H1 (cell line): ENCODE data around the gene PRMT2. TPM values are rescaled to one million over a fixed set of nuclear protein-coding genes. Genes with fewer than 3 reads are reported as not detected.

ENCODE experiments used
- CTCF ChIA-PET: fragments of 300-600 bp; sonication (Branson Sonifier 250); formaldehyde crosslinking; loops from one replicate; lab custom pipeline; 2021; ENCODE audit not compliant: partially characterized antibody; lab: Charles Lee
- POLR2A ChIA-PET: fragments of 300-600 bp; sonication (Branson Sonifier 250); formaldehyde crosslinking; loops from one replicate; lab custom pipeline; 2021; ENCODE audit warnings: inconsistent platforms; ENCODE audit not compliant: partially characterized antibody; lab: Charles Lee
- DNase-seq, 2 experiments: peaks; one replicate each; pipeline versions ENCODE4 v3.0.0 to v3.0.0-alpha.2; 2010 to 2022; ENCODE audit warnings: low spot score in 2 of 2, low read depth in 1 of 2, mixed read lengths in 1 of 2
- FAIRE-seq: peaks from 2 replicates; lab custom pipeline; 2011; peaks lifted over from hg19 to GRCh38; lab: Jason Lieb, UNC
- H2AFZ ChIP-seq: 2 replicates; pipeline ENCODE4 v1.8.1; 2012; ENCODE audit warnings: low read length, inconsistent platforms
- H2AK5ac ChIP-seq: 2 replicates; pipeline ENCODE4 v1.6.1; 2013; ENCODE audit warnings: low read depth, low read length
- H2BK120ac ChIP-seq: replicated peaks from 2 replicates; pipeline ENCODE3; 2013; ENCODE audit warnings: low read depth, low read length, inconsistent platforms
- H2BK12ac ChIP-seq: 2 replicates; pipeline ENCODE4 v1.6.1; 2013; ENCODE audit warnings: low read depth, low read length
- H2BK15ac ChIP-seq: 2 replicates; pipeline ENCODE4 v1.6.1; 2013; ENCODE audit warnings: low read length
- H2BK20ac ChIP-seq: 2 replicates; pipeline ENCODE4 v1.6.1; 2013; ENCODE audit warnings: low read length
- H2BK5ac ChIP-seq: 2 replicates; pipeline ENCODE4 v1.6.1; 2013; ENCODE audit warnings: low read depth, low read length
- H3K14ac ChIP-seq: 2 replicates; pipeline ENCODE4 v1.6.1; 2013; ENCODE audit warnings: inconsistent platforms; ENCODE audit not compliant: insufficient read length
- H3K18ac ChIP-seq: 2 replicates; pipeline ENCODE4 v1.6.1; 2013; ENCODE audit warnings: low read length; ENCODE audit errors: extremely low read depth
- H3K23ac ChIP-seq: 2 replicates; pipeline ENCODE4 v1.6.1; 2013; ENCODE audit warnings: inconsistent platforms; ENCODE audit not compliant: insufficient read length
- H3K23me2 ChIP-seq: 2 replicates; pipeline ENCODE4 v1.6.1; 2013; ENCODE audit warnings: low read depth, low read length
- H3K27ac ChIP-seq: 2 replicates; pipeline ENCODE4 v1.6.1; 2011; ENCODE audit warnings: low read depth, low read length, inconsistent platforms
- H3K27me3 ChIP-seq, 4 experiments: replicated peaks in 1 of 4; 1 replicate in 1 of 4; 2 replicates in 3 of 4; pipeline versions ENCODE4 v1.6.1 to v1.8.1; 2011 to 2013; ENCODE audit warnings: low read length in 3 of 4, mild to moderate bottlenecking in 3 of 4, inconsistent platforms in 2 of 4, mixed read lengths in 2 of 4, moderate library complexity in 1 of 4; ENCODE audit not compliant: control insufficient read depth in 3 of 4, insufficient read depth in 3 of 4; ENCODE audit errors: extremely low read depth in 1 of 4
- H3K36me3 ChIP-seq, 4 experiments: 2 replicates each; pipeline versions ENCODE4 v1.6.1 to v1.8.1; 2011 to 2013; ENCODE audit warnings: mild to moderate bottlenecking in 4 of 4, low read length in 3 of 4, moderate library complexity in 2 of 4, control low read depth in 1 of 4, inconsistent platforms in 1 of 4; ENCODE audit not compliant: insufficient read depth in 4 of 4, control insufficient read depth in 2 of 4
- H3K4ac ChIP-seq: replicated peaks from 2 replicates; pipeline ENCODE3; 2013; ENCODE audit warnings: low read length, low read depth, mixed read lengths, inconsistent platforms; ENCODE audit not compliant: insufficient read length
- H3K4me1 ChIP-seq, 4 experiments: replicated peaks in 1 of 4; 1 replicate in 1 of 4; 2 replicates in 3 of 4; pipeline versions ENCODE4 v1.6.1 to v1.8.1; 2011 to 2013; ENCODE audit warnings: low read length in 3 of 4, inconsistent platforms in 2 of 4, mixed read lengths in 1 of 4; ENCODE audit not compliant: insufficient read depth in 4 of 4, control insufficient read depth in 3 of 4
- H3K4me2 ChIP-seq, 2 experiments: 2 replicates each; pipeline versions ENCODE4 v1.6.1 to v1.8.1; 2011 to 2013; ENCODE audit warnings: low read depth in 2 of 2, low read length in 2 of 2, control low read depth in 1 of 2, inconsistent platforms in 1 of 2, mild to moderate bottlenecking in 1 of 2; ENCODE audit not compliant: insufficient read depth in 1 of 2
- H3K4me3 ChIP-seq, 4 experiments: fragments of 200-600, 300-600 bp in 1 of 4; sonication (generic), shearing (Covaris generic), sonication (Bioruptor Twin) in 1 of 4; 2 replicates each; pipeline versions ENCODE4 v1.5.1 to v1.8.1; 2011 to 2016; ENCODE audit warnings: low read length in 4 of 4, low read depth in 3 of 4, control low read depth in 2 of 4, inconsistent platforms in 2 of 4, mild to moderate bottlenecking in 2 of 4, mixed read lengths in 1 of 4, moderate library complexity in 1 of 4; ENCODE audit not compliant: insufficient read depth in 2 of 4; ENCODE audit errors: extremely low read depth in 1 of 4
- H3K56ac ChIP-seq: replicated peaks from 2 replicates; pipeline ENCODE3; 2013; ENCODE audit warnings: low read depth, mild to moderate bottlenecking, mixed read lengths, low read length, inconsistent platforms; ENCODE audit not compliant: insufficient read length
- H3K79me1 ChIP-seq: 2 replicates; pipeline ENCODE4 v1.6.1; 2013; ENCODE audit warnings: low read depth, low read length, control low read depth
- H3K79me2 ChIP-seq, 2 experiments: 2 replicates each; pipeline versions ENCODE4 v1.6.1 to v1.8.1; 2012 to 2013; ENCODE audit warnings: low read length in 2 of 2, mild to moderate bottlenecking in 2 of 2, inconsistent platforms in 1 of 2; ENCODE audit not compliant: insufficient read depth in 2 of 2, control insufficient read depth in 1 of 2
- H3K9ac ChIP-seq, 4 experiments: replicated peaks in 1 of 4; 1 replicate in 1 of 4; 2 replicates in 3 of 4; pipeline versions ENCODE4 v1.6.1 to v1.8.1; 2011 to 2013; ENCODE audit warnings: low read depth in 3 of 4, low read length in 3 of 4, control low read depth in 2 of 4, mild to moderate bottlenecking in 2 of 4, moderate library complexity in 2 of 4, inconsistent platforms in 1 of 4; ENCODE audit errors: extremely low read depth in 1 of 4
- H3K9me3 ChIP-seq, 2 experiments: 2 replicates each; pipeline versions ENCODE4 v1.6.1 to v1.8.1; 2012 to 2013; ENCODE audit warnings: mild to moderate bottlenecking in 2 of 2, moderate library complexity in 2 of 2, control low read depth in 1 of 2, inconsistent platforms in 1 of 2, low read depth in 1 of 2, low read length in 1 of 2, mixed read lengths in 1 of 2; ENCODE audit not compliant: insufficient read depth in 2 of 2
- H4K20me1 ChIP-seq, 2 experiments: replicated peaks in 1 of 2; 2 replicates each; pipeline versions ENCODE3 to v1.8.1; 2011 to 2013; ENCODE audit warnings: inconsistent platforms in 2 of 2, low read length in 2 of 2, mild to moderate bottlenecking in 1 of 2; ENCODE audit not compliant: insufficient read depth in 2 of 2, control insufficient read depth in 1 of 2
- H4K5ac ChIP-seq: 2 replicates; pipeline ENCODE4 v1.6.1; 2013; ENCODE audit warnings: low read length, low read depth, mixed read lengths, inconsistent platforms; ENCODE audit not compliant: insufficient read length
- H4K8ac ChIP-seq: 2 replicates; pipeline ENCODE4 v1.8.0; 2013; ENCODE audit warnings: mild to moderate bottlenecking, moderate library complexity, low read length, inconsistent platforms; ENCODE audit not compliant: insufficient read depth; ENCODE audit errors: extremely low read depth
- H4K91ac ChIP-seq: replicated peaks from 2 replicates; pipeline ENCODE3; 2013; ENCODE audit warnings: low read length, mixed read lengths, inconsistent platforms; ENCODE audit not compliant: insufficient read length
- ASH2L ChIP-seq: fragments of 200-600, 300-600 bp; sonication (generic); IDR thresholded peaks from one replicate; pipeline ENCODE4 v1.7.1; 2017; ENCODE audit warnings: low read length
- CHD1 ChIP-seq: IDR thresholded peaks from 2 replicates; pipeline ENCODE4 v1.6.1; 2012; ENCODE audit warnings: low read depth, low read length, improper control_type of control experiment
- CTBP2 ChIP-seq: IDR thresholded peaks from 2 replicates; pipeline ENCODE4 v1.7.0; 2011; ENCODE audit warnings: borderline replicate concordance, mild to moderate bottlenecking, moderate library complexity, mixed read lengths, low read length; ENCODE audit not compliant: insufficient read depth, insufficient read length
- KDM5A ChIP-seq: fragments of 200-600 bp; IDR thresholded peaks from 2 replicates; pipeline ENCODE4 v1.7.1; 2012; ENCODE audit warnings: mild to moderate bottlenecking, low read length, inconsistent platforms, mixed read lengths
- NRF1 ChIP-seq: IDR thresholded peaks from 2 replicates; pipeline ENCODE4 v1.6.1; 2011; ENCODE audit warnings: mild to moderate bottlenecking, low read depth, low read length, improper control_type of control experiment
- SIRT6 ChIP-seq: IDR thresholded peaks from one replicate; pipeline ENCODE4 v1.7.1; 2012; ENCODE audit warnings: low read length, inconsistent platforms
- SIX5 ChIP-seq: IDR thresholded peaks from 2 replicates; pipeline ENCODE4 v1.6.1; 2011; ENCODE audit warnings: mild to moderate bottlenecking, low read depth, low read length
- SRF ChIP-seq: IDR thresholded peaks from 2 replicates; pipeline ENCODE4 v1.6.1; 2011; ENCODE audit warnings: mild to moderate bottlenecking, low read depth, low read length, moderate library complexity
- SUZ12 ChIP-seq: fragments of 200-600 bp; sonication (generic); IDR thresholded peaks from 2 replicates; pipeline ENCODE4 v1.6.1; 2012; ENCODE audit warnings: mild to moderate bottlenecking, inconsistent platforms, low read length, moderate library complexity, mixed read lengths
- TEAD4 ChIP-seq: IDR thresholded peaks from 2 replicates; pipeline ENCODE4 v1.6.1; 2012; ENCODE audit warnings: low read depth, low read length, inconsistent platforms, mixed read lengths
- ZNF274 ChIP-seq: IDR thresholded peaks from 2 replicates; pipeline ENCODE4 v1.7.0; 2012; ENCODE audit warnings: low read length, borderline replicate concordance; ENCODE audit errors: extremely low read depth
- WGBS, 2 experiments: shearing (Covaris generic) in 1 of 2; methylation state at CpG; one replicate each; pipeline versions ENCODE4 v1.1.6 to v1.1.7; 2013 to 2015; ENCODE audit warnings: low lambda C conversion rate in 2 of 2, mixed read lengths in 2 of 2, inconsistent platforms in 1 of 2, low coverage in 1 of 2, missing lambda C conversion rate in 1 of 2; ENCODE audit not compliant: insufficient replicate concordance in 2 of 2, insufficient coverage in 1 of 2, insufficient read length in 1 of 2; ENCODE audit errors: extremely low coverage in 1 of 2, missing lambda C conversion rate in 1 of 2; 5-methylcytosine and 5-hydroxymethylcytosine counted together
- polyA plus RNA-seq, 7 experiments: library from polyadenylated mRNA; depleted of rRNA in 3 of 7; stranded (reverse) in 5 of 7; unstranded in 2 of 7; fragments of >200 nt in 5 of 7; fragments of 200-250 nt in 2 of 7; gene quantifications; 1 replicate in 5 of 7; 2 replicates in 1 of 7; 4 replicates in 1 of 7; pipeline versions ENCODE4 v1.2.1 to v1.2.3, GENCODE V29; 2011 to 2013; ENCODE audit warnings: missing spikeins in 2 of 7, mixed read lengths in 2 of 7
- total RNA-seq: library from RNA; stranded (reverse); fragmentation: NEBNext Ultra II Directional; extraction: Animal tissue kit (Norgen Biotek cat#: 25700); gene quantifications from 2 replicates; pipeline ENCODE4 v1.2.1, GENCODE V29; 2021

PRMT2 gene
- total and polyA plus RNA-seq, 2 of the 8 experiments (the other 6 are each of a cell fraction or from before 2014, with no cell fraction given): 45.8 to 59.2 TPM

DNA sequence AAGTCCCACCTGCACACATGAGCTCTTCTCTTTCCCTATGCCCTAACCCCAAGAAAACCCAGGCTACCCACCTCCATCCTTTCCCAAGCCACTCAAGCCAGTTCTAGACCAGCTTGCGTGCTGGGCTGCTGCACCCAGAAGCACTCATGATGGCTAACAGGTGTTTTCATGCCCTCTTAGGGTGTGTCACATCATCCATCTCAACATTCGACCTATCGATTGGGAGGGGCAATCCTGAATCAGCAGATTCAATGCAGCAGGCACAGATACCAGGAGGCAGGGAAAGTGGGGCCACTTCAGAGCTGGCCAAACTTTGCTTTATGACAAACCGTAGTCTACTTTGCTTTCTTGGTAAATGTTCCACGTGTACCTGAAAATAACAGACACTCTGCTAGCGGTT is 6.6 kb upstream of the PRMT2 start:
- H2AK5ac ChIP-seq: no peak overlapping the region
- no peak overlapping the region for H3K4ac ChIP-seq
- DNase-seq: no peak
- peaks cover 0 to 2% (median 0%) of the 10 kb centered on the region in 4 experiments; a peak in 2 of 7 replicates for H3K4me1 ChIP-seq
- peaks cover 9 to 20% of the 10 kb centered on the region in 2 experiments for H3K9me3 ChIP-seq
- POLR2A ChIA-PET: interaction anchor here (1.0 to 1.2 kb wide), 2 partner anchors 11 to 29 kb away, joined by 3 to 4 read pairs; no protein-coding TSS in a partner anchor
- H3K4me2 ChIP-seq: no peak overlapping the region
- no peak overlapping the region for H3K18ac ChIP-seq
- TF ChIP-seq CTBP2 (no peak), NRF1 (no peak), SIRT6 (no peak), TEAD4 (no peak), SUZ12 (no peak), SRF (no peak), KDM5A (no peak), CHD1 (no peak), SIX5 (no peak), ZNF274 (no peak), ASH2L (no peak)
- TF ChIP-seq, all 59 proteins: peak for 0
- Histone ChIP-seq H4K8ac (peak overlapping the region; percentile 64; the same call in 1 of the 2 replicates), H3K36me3 (no peaks in the 10 kb centered on the region), H2BK20ac (no peak overlapping the region), H3K56ac (no peak overlapping the region), H3K9ac (no peak overlapping the region), H3K4me3 (no peak overlapping the region), H3K27ac (no peak overlapping the region), H4K20me1 (no peaks in the 10 kb centered on the region), H4K5ac (no peak overlapping the region), H2BK120ac (no peak overlapping the region), H3K79me2 (no peaks in the 10 kb centered on the region), H3K27me3 (no peaks in the 10 kb centered on the region), H2BK5ac (no peak overlapping the region), H2AFZ (no peak overlapping the region), H2BK15ac (no peak overlapping the region), H3K23me2 (no peaks in the 10 kb centered on the region), H3K14ac (no peak overlapping the region), H3K79me1 (no peaks in the 10 kb centered on the region), H3K23ac (no peak overlapping the region), H2BK12ac (peak overlapping the region; percentile 23; the same call in 1 of the 2 replicates), H4K91ac (no peak overlapping the region)
- WGBS, 2 experiments: 95% methylated on average over 6 of the region's 6 CpGs; no CpG with 5 or more reads in 1 of the 2 experiments
- FAIRE-seq: no peak
- CTCF ChIA-PET: interaction anchor here (1.5 kb wide), 1 partner anchor 11 kb away, joined by 3 read pairs; no protein-coding TSS in a partner anchor
